Activated CD4-positive, alpha-beta memory T cell treated with anti-CD3 and anti-CD28 coated beads, Interleukin-2, amount 10 ng/mL, durations not matched to agents 7 days and 5 days (primary cell): ENCODE measurements around the gene CLP1. TPM values are rescaled to one million over a fixed set of nuclear protein-coding genes. Genes with fewer than 3 reads are reported as not detected.

Source experiments
- CTCF ChIA-PET: fragments of 350-600 bp; sonication (Branson Sonifier 250); formaldehyde crosslinking; loops from one replicate; lab custom pipeline; 2021; ENCODE audit warnings: antibody characterized with exemption, inconsistent platforms; lab: Charles Lee
- POLR2A ChIA-PET: fragments of 350-600 bp; sonication (Branson Sonifier 250); formaldehyde crosslinking; loops from one replicate; lab custom pipeline; 2021; ENCODE audit warnings: antibody characterized with exemption; lab: Charles Lee
- DNase-seq: peaks from one replicate; pipeline ENCODE4 v3.0.0-alpha.2; 2020
- H3K27ac Mint-ChIP-seq: one replicate; pipeline ENCODE4 v1.8.0; 2021; ENCODE audit warnings: mild to moderate bottlenecking, mixed read lengths
- H3K27me3 Mint-ChIP-seq: one replicate; pipeline ENCODE4 v1.8.0; 2021; ENCODE audit warnings: mixed read lengths
- H3K36me3 Mint-ChIP-seq: one replicate; pipeline ENCODE4 v1.8.0; 2021; ENCODE audit warnings: low read depth, mixed read lengths
- H3K4me1 Mint-ChIP-seq: one replicate; pipeline ENCODE4 v1.8.0; 2021; ENCODE audit warnings: mixed read lengths
- H3K4me3 Mint-ChIP-seq: one replicate; pipeline ENCODE4 v1.8.0; 2021; ENCODE audit warnings: mild to moderate bottlenecking, mixed read lengths
- H3K9me3 Mint-ChIP-seq: one replicate; pipeline ENCODE4 v1.8.0; 2021; ENCODE audit warnings: mixed read lengths
- total RNA-seq, 2 experiments: library from RNA; stranded (reverse); gene quantifications; one replicate each; pipeline ENCODE4 v1.2.3, GENCODE V29; 2021

The CLP1 gene
- total RNA-seq, 2 experiments from 2014 or later: 14.8 to 17.5 TPM

DNA sequence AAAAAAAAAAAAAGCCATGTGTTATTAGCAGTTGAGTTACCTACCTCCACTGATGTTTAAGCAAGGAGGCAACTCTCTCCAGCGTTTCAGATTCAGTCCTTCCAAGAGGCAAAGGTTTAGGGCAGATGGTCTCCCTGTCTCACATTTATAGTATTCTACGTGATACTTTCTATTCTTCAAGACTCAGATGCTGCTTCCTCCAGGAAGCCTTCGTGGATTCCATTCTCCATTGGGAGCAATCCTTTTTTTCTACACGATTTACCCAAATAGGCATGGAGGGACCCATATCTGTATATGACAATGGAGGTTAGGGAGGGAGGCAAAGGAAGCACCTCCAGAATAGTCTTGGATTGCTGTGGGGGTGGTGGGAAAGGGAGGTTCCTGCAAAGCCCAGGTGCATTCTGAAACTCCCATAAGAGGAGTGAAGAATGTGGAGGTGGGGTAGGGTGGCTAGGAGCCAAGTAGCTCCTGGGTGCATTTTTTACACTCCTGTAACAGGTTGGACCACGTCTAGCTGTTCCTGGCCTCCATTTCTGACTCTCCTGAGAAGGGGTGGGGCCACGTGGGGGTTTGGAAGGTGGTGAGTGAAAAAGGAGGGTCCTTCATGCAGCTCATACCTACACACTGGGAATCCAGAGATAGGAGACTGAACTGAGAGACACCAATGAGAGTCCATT lies 24.0 kb upstream of the CLP1 start:
- Mint-ChIP-seq H3K27ac (no peak overlapping the region), H3K27me3 (peaks cover 42% of the 10 kb centered on the region), H3K9me3 (no peaks in the 10 kb centered on the region), H3K4me3 (no peak overlapping the region), H3K4me1 (peaks cover 5% of the 10 kb centered on the region), H3K36me3 (no peaks in the 10 kb centered on the region)
- POLR2A ChIA-PET: interaction anchor here (0.6 kb wide), 1 partner anchor 347 kb away, joined by 4 read pairs; no protein-coding TSS in a partner anchor
- DNase-seq: no peak
- CTCF ChIA-PET: interaction anchor here (6.1 kb wide), 1 partner anchor 9 kb away, joined by 36 read pairs; no protein-coding TSS in a partner anchor

- H3K27me3 Mint-ChIP-seq: peaks cover 42% of the 10 kb centered on the region
- no peak overlapping the region for H3K4me3 Mint-ChIP-seq
- H3K9me3 Mint-ChIP-seq: no peaks in the 10 kb centered on the region
- DNase-seq: no peak
- no peak overlapping the region for H3K27ac Mint-ChIP-seq
- H3K4me1 Mint-ChIP-seq: peaks cover 11% of the 10 kb centered on the region
- ChIA-PET CTCF (interaction anchor here (0.7 to 6.1 kb wide), 2 partner anchors 8 to 141 kb away, joined by 4 to 36 read pairs; no protein-coding TSS in a partner anchor), POLR2A (no interaction called here)
- no peaks in the 10 kb centered on the region for H3K36me3 Mint-ChIP-seq
Measured at GRCh38 chr11:57634311-57634710, 23.3 kb upstream of the CLP1 start.

GRCh38 chr11:57635246-57635645 lies 22.3 kb upstream of the CLP1 start:
- Mint-ChIP-seq H3K27ac (no peak overlapping the region), H3K9me3 (no peaks in the 10 kb centered on the region), H3K4me1 (peaks cover 14% of the 10 kb centered on the region), H3K4me3 (no peak overlapping the region), H3K36me3 (no peaks in the 10 kb centered on the region), H3K27me3 (peaks cover 38% of the 10 kb centered on the region)
- no peak for DNase-seq
- CTCF ChIA-PET: interaction anchor here (0.6 to 6.1 kb wide), 3 partner anchors 8 to 285 kb away, joined by 3 to 36 read pairs (median 4); no protein-coding TSS in a partner anchor
- POLR2A ChIA-PET: no interaction called here

GRCh38 chr11:57637626-57638004 lies 19.9 kb upstream of the CLP1 start:
- DNase-seq: no peak
- no peaks in the 10 kb centered on the region for H3K36me3 Mint-ChIP-seq
- POLR2A ChIA-PET: no interaction called here
- no peak overlapping the region for H3K27ac Mint-ChIP-seq
- H3K9me3 Mint-ChIP-seq: no peaks in the 10 kb centered on the region
- peak overlapping the region; percentile 80 for H3K4me3 Mint-ChIP-seq
- peaks cover 33% of the 10 kb centered on the region for H3K27me3 Mint-ChIP-seq
- peaks cover 14% of the 10 kb centered on the region for H3K4me1 Mint-ChIP-seq
- CTCF ChIA-PET: interaction anchor here (9.2 kb wide), 1 partner anchor 67 kb away, joined by 206 read pairs; the partner anchor contains the start of gene UBE2L6

DNA sequence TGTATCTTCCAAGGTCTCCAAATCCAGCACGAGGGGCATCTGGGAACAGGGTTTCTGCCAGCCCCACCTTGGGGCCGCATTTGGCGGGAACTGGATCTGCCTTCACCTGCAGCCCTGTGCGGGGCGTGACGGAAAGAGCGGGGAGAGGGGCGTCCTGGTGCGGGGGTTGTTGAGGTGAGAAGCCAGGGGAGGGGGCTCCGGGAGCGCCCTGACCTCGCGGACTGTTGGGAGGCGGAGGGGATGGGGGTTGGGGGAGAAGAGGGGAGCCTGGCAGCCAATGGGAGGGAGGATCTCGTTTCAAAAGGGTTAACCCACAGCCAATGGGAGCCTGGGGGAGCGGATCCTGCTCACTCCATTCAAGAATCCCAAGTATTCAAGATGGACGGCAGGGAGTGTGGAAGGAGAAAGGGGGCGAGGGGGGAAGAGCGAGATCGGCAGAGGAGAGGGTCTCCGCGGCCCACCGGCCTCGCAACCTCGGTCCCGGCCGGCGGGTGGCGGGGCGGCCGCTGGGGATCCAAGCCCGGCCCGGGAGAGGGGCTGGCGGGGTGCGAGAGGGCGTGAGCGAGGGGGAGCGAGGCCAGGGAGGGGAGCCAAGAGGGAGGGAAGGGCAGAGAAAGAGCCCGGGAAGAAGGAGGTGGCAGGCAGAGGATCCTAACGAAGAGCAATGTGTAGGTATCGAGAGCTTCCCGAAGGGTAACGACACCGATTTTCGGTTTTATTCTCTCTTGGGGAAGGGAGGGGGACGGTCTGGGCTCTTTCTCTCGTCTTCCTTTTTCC lies 19.4 kb upstream of the CLP1 start:
- peaks cover 36% of the 10 kb centered on the region for H3K27me3 Mint-ChIP-seq
- no peak for DNase-seq
- ChIA-PET POLR2A (interaction anchor here (1.1 to 1.7 kb wide), 2 partner anchors 34 to 70 kb away, joined by 4 to 5 read pairs; no protein-coding TSS in a partner anchor), CTCF (interaction anchor here (0.5 to 9.2 kb wide), 5 partner anchors 33 to 1973 kb away, joined by 3 to 206 read pairs (median 4); partner anchors contain the start of gene UBE2L6)
- peaks cover 14% of the 10 kb centered on the region for H3K4me1 Mint-ChIP-seq
- no peak overlapping the region for H3K27ac Mint-ChIP-seq
- peak overlapping the region; percentile 80 for H3K4me3 Mint-ChIP-seq
- H3K36me3 Mint-ChIP-seq: no peaks in the 10 kb centered on the region
- no peaks in the 10 kb centered on the region for H3K9me3 Mint-ChIP-seq

DNA sequence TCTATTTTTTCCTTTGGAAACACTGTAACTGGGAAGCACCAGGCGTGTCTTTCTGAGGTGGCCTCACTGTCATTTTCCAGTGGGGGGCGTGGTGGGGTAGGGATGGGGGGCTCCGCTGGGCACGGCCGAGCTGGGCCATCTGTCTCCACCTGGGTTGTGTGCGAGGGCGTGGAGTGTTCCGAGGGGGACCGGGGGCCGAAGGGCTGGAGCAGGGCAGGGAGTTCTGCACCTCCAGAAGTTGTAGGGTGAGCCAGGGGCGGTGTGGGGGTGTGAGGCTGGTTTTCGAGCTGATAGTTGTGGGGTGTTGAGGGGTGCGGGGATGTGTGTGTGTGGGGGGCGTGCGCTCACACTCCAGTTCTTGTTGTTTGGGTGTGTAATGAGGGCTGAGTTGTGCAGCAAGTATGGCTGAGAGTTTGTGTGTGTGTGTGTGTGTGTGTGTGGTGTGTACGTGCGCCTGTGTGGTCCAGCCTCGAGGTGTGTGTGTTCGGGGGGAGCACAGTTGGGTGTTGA lies 18.7 kb upstream of the CLP1 start:
- peaks cover 14% of the 10 kb centered on the region for H3K4me1 Mint-ChIP-seq

GRCh38 chr11:57639321-57640067 lies 18.1 kb upstream of the CLP1 start:
- Mint-ChIP-seq H3K9me3 (no peaks in the 10 kb centered on the region), H3K4me1 (peaks cover 14% of the 10 kb centered on the region), H3K4me3 (peak overlapping the region; percentile 80), H3K27me3 (peaks cover 37% of the 10 kb centered on the region), H3K27ac (no peak overlapping the region), H3K36me3 (no peaks in the 10 kb centered on the region)
- POLR2A ChIA-PET: interaction anchor here (1.1 to 1.7 kb wide), 3 partner anchors 35 to 72 kb away, joined by 4 to 7 read pairs (median 5); partner anchors contain the start of gene UBE2L6
- CTCF ChIA-PET: interaction anchor here (0.6 to 9.2 kb wide), 10 partner anchors 19 to 182 kb away, joined by 3 to 206 read pairs (median 6); partner anchors contain the start of genes TIMM10 and UBE2L6
- DNase-seq: no peak

More for the DNA sequence above, 18.7 kb upstream of the CLP1 start:
- H3K36me3 Mint-ChIP-seq: no peaks in the 10 kb centered on the region
- H3K4me3 Mint-ChIP-seq: peak overlapping the region; percentile 80
- ChIA-PET CTCF (interaction anchor here (0.5 to 9.2 kb wide), 5 partner anchors 34 to 1972 kb away, joined by 3 to 206 read pairs (median 4); partner anchors contain the start of gene UBE2L6), POLR2A (interaction anchor here (1.1 to 1.7 kb wide), 2 partner anchors 34 to 70 kb away, joined by 4 to 5 read pairs; no protein-coding TSS in a partner anchor)
- DNase-seq: no peak
- no peaks in the 10 kb centered on the region for H3K9me3 Mint-ChIP-seq
- H3K27me3 Mint-ChIP-seq: peaks cover 40% of the 10 kb centered on the region
- no peak overlapping the region for H3K27ac Mint-ChIP-seq

DNA sequence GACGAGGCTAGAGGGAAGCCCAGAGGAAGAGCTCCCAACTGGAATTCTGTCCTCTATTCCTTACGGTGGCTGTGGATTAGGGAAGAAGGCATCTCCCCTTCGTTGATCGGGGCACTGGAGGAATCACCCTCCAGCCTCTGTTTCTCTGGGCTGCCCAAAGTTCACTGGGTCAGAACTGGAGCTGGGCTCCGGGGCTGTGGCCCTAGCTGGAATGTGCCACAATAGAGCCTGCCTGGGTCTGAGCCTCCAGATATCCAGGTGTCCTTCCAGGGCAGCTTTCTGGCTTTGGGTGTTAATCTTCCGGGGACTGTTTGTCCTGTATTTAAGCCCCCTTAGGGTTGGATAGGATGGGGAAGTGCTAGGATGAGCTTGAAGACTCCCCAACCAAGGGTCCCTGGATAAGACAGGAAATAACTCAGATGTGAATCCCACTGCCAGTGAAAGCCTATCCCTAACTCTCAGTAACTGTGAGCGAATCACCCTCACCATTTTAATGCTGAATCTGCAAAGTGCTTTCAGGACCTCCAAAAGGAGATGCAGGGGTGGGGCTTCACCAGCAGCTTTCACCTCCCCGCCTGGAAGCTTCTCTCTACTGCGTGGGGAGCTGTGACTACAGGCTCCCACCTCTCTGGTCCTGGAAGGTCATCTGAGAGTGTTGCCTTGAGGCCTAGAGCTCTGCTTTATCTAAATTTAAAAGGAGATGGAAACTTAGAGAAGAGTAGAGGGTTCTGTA lies 17.3 kb upstream of the CLP1 start:
- Mint-ChIP-seq H3K9me3 (no peaks in the 10 kb centered on the region), H3K27me3 (peaks cover 37% of the 10 kb centered on the region), H3K4me1 (peaks cover 14% of the 10 kb centered on the region), H3K36me3 (no peaks in the 10 kb centered on the region), H3K27ac (no peak overlapping the region), H3K4me3 (no peak overlapping the region)
- POLR2A ChIA-PET: interaction anchor here (0.5 to 1.7 kb wide), 3 partner anchors 36 to 83 kb away, joined by 3 to 7 read pairs (median 5); partner anchors contain the start of gene UBE2L6
- no peak for DNase-seq
- CTCF ChIA-PET: interaction anchor here (0.6 to 9.2 kb wide), 23 partner anchors 8 to 346 kb away, joined by 3 to 206 read pairs (median 5); partner anchors contain the start of genes TIMM10 and UBE2L6

GRCh38 chr11:57641011-57641807 lies 16.4 kb upstream of the CLP1 start:
- H3K4me3 Mint-ChIP-seq: no peak overlapping the region
- no peaks in the 10 kb centered on the region for H3K36me3 Mint-ChIP-seq
- no peaks in the 10 kb centered on the region for H3K9me3 Mint-ChIP-seq
- no peak for DNase-seq
- ChIA-PET POLR2A (interaction anchor here (0.5 to 1.1 kb wide), 3 partner anchors 66 to 82 kb away, joined by 3 to 5 read pairs (median 4); partner anchors contain the start of gene UBE2L6), CTCF (interaction anchor here (0.6 to 9.2 kb wide), 27 partner anchors 9 to 347 kb away, joined by 3 to 206 read pairs (median 5); partner anchors contain the start of genes P2RX3, TIMM10 and UBE2L6)
- H3K4me1 Mint-ChIP-seq: peaks cover 15% of the 10 kb centered on the region
- H3K27ac Mint-ChIP-seq: no peak overlapping the region
- H3K27me3 Mint-ChIP-seq: peaks cover 44% of the 10 kb centered on the region

GRCh38 chr11:57643802-57644201 lies 13.8 kb upstream of the CLP1 start:
- no peak for DNase-seq
- ChIA-PET POLR2A (interaction anchor here (3.7 kb wide), 1 partner anchor 76 kb away, joined by 15 read pairs; the partner anchor contains the start of gene UBE2L6), CTCF (interaction anchor here (0.6 to 9.2 kb wide), 32 partner anchors 7 to 1256 kb away, joined by 3 to 206 read pairs (median 4); partner anchors contain the start of genes CLP1, SELENOH, SLC43A1 and TIMM10)
- Mint-ChIP-seq H3K27me3 (peaks cover 54% of the 10 kb centered on the region), H3K36me3 (no peaks in the 10 kb centered on the region), H3K27ac (no peak overlapping the region), H3K4me3 (no peak overlapping the region), H3K4me1 (peaks cover 25% of the 10 kb centered on the region), H3K9me3 (no peaks in the 10 kb centered on the region)
